Mammary epithelial cell (primary cell): ENCODE measurements around the gene EPB41L4A.

Experiments
- EZH2 ChIP-seq: IDR thresholded peaks from 2 replicates; pipeline ENCODE4 v1.6.1; 2012; ENCODE audit warnings: low read length, inconsistent platforms, borderline replicate concordance
- TF ChIP-seq, protein P1 (sequence below), 2 donors: IDR thresholded peaks in 1 of 2; conservative IDR thresholded peaks in 1 of 2; 2 replicates each; pipeline ENCODE4 v1.5.1; 2011 to 2012; ENCODE audit warnings: inconsistent platforms in 2 of 2, low read length in 2 of 2, mild to moderate bottlenecking in 2 of 2, control low read depth in 1 of 2, low read depth in 1 of 2; ENCODE audit not compliant: insufficient read depth in 1 of 2; ENCODE audit errors: extremely low read depth in 1 of 2

DNA sequence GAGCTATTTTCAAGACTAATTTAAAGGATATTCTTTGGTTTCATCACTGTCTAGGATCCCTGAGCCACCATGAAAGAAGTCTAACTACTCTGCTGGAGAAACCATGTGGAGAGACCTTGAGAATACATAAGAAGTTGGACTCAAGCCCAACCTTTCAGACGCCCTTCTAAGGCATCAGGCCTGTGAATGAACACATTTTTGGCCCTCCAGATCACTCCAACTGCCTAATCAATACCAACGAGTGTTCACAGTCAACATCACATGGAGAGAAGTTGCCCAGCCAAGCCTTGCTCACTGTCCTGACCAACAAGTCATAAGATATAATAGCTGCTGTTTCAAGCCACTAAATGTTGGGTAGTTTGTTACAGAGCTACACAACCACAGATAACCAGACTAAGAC lies 100.7 kb downstream of the EPB41L4A start:
- TF ChIP-seq, protein P1, sequence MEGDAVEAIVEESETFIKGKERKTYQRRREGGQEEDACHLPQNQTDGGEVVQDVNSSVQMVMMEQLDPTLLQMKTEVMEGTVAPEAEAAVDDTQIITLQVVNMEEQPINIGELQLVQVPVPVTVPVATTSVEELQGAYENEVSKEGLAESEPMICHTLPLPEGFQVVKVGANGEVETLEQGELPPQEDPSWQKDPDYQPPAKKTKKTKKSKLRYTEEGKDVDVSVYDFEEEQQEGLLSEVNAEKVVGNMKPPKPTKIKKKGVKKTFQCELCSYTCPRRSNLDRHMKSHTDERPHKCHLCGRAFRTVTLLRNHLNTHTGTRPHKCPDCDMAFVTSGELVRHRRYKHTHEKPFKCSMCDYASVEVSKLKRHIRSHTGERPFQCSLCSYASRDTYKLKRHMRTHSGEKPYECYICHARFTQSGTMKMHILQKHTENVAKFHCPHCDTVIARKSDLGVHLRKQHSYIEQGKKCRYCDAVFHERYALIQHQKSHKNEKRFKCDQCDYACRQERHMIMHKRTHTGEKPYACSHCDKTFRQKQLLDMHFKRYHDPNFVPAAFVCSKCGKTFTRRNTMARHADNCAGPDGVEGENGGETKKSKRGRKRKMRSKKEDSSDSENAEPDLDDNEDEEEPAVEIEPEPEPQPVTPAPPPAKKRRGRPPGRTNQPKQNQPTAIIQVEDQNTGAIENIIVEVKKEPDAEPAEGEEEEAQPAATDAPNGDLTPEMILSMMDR (conservative IDR thresholded peaks at IDR 0.05 in 1 of 2, IDR thresholded peaks at IDR 0.05 in 1 of 2; ENCODE audit: extremely low read depth in 1 of 2, insufficient read depth in 1 of 2, low read depth in 1 of 2, low read length in 2 of 2): no peak
- no peak for TF ChIP-seq EZH2
